GM11168 (cell line): ENCODE data around the gene HPS4.

Source experiments
- in situ Hi-C: fragments of 300-500 bp; cut with MboI; formaldehyde crosslinking; loops from one replicate; pipeline ENCODE4 v1.12.0; 2022; ENCODE audit warnings: low sequenced_read_pairs; ENCODE audit not compliant: unreplicated experiment

Gene HPS4

GRCh38 chr22:26428515-26429457, 54.8 kb downstream of the HPS4 start, which contains the start of gene ASPHD2:
ASPHD2 (plus strand) TSS chr22:26429260; CDS start chr22:26433616, 4,356 bp downstream.
- in situ Hi-C loops = no loop called here

GRCh38 chr22:26426924-26427323, 56.7 kb downstream of the HPS4 start:
- in situ Hi-C loops = no loop called here

- in situ Hi-C loops = no loop called here
Observed at GRCh38 chr22:26418620-26419019, 65.0 kb downstream of the HPS4 start.

- in situ Hi-C loops = no loop called here
Observed at GRCh38 chr22:26417406-26417805, 66.2 kb downstream of the HPS4 start.

GRCh38 chr22:26416670-26417276, 66.8 kb downstream of the HPS4 start:
- in situ Hi-C loops = no loop called here

GRCh38 chr22:26416256-26416655, 67.3 kb downstream of the HPS4 start:
- in situ Hi-C loops = no loop called here

GRCh38 chr22:26414347-26414746, 69.2 kb downstream of the HPS4 start:
- in situ Hi-C loops = no loop called here

GRCh38 chr22:26410386-26410785, 73.2 kb downstream of the HPS4 start:
- in situ Hi-C loops = no loop called here

- in situ Hi-C loops = loop anchor here (5.0 kb wide), 1 partner anchor 42 kb away; no protein-coding TSS in a partner anchor
Observed at GRCh38 chr22:26409719-26410335, 73.8 kb downstream of the HPS4 start.

GRCh38 chr22:26408562-26409220, 74.9 kb downstream of the HPS4 start:
- in situ Hi-C loops = loop anchor here (5.0 kb wide), 1 partner anchor 44 kb away; no protein-coding TSS in a partner anchor

- in situ Hi-C loops = loop anchor here (5.0 kb wide), 1 partner anchor 46 kb away; no protein-coding TSS in a partner anchor
Observed at GRCh38 chr22:26406118-26406517, 77.5 kb downstream of the HPS4 start.

GRCh38 chr22:26404851-26405421, 78.6 kb downstream of the HPS4 start:
- in situ Hi-C loops = loop anchor here (5.0 kb wide), 1 partner anchor 47 kb away; no protein-coding TSS in a partner anchor

GRCh38 chr22:26401726-26402125, 81.9 kb downstream of the HPS4 start:
- in situ Hi-C loops = no loop called here
